ENCODE data around the gene HGS. TPM values are rescaled to one million over a fixed set of nuclear protein-coding genes. Genes with fewer than 3 reads are reported as not detected.

HGS gene
- total and polyA plus RNA-seq, 2 of the 8 experiments (the other 6 are each of a cell fraction or from before 2014, with no cell fraction given): 80.8 to 99.7 TPM

- H3K4me1 ChIP-seq (replicated peaks in 1 of 4; ENCODE audit: control insufficient read depth in 3 of 4, insufficient read depth in 4 of 4, low read length in 3 of 4): peaks cover 3 to 14% (median 7%) of the 10 kb centered on the region in 4 experiments; a peak in 6 of 7 replicates
- WGBS, 2 experiments (ENCODE audit: extremely low coverage in 1 of 2, insufficient coverage in 1 of 2, insufficient read length in 1 of 2, insufficient replicate concordance in 2 of 2, low coverage in 1 of 2, low lambda C conversion rate in 2 of 2, missing lambda C conversion rate in 1 of 2): 29% methylated on average over 16 of the region's 16 CpGs; no CpG with 5 or more reads in 1 of the 2 experiments
- peak overlapping the region; percentile 57 to 88 (median 76) for H3K4me3 ChIP-seq (ENCODE audit: extremely low read depth in 1 of 4, insufficient read depth in 2 of 4, low read depth in 3 of 4, low read length in 4 of 4)
- H3K14ac ChIP-seq (ENCODE audit: insufficient read length): no peak overlapping the region
- no peaks in the 10 kb centered on the region; a peak in 1 of 7 replicates for H3K27me3 ChIP-seq (replicated peaks in 1 of 4; ENCODE audit: control insufficient read depth in 3 of 4, extremely low read depth in 1 of 4, insufficient read depth in 3 of 4, low read length in 3 of 4)
- H2BK5ac ChIP-seq (ENCODE audit: low read depth, low read length): peak overlapping the region; percentile 52; the same call in 1 of the 2 replicates
- no peak overlapping the region for H2BK20ac ChIP-seq (ENCODE audit: low read length)
- no peak overlapping the region for H3K18ac ChIP-seq (ENCODE audit: extremely low read depth, low read length)
- peaks cover 12% of the 10 kb centered on the region for H3K23me2 ChIP-seq (ENCODE audit: low read depth, low read length)
- peak overlapping the region; percentile 76 to 88 for H3K4me2 ChIP-seq (ENCODE audit: insufficient read depth in 1 of 2, low read depth in 2 of 2, low read length in 2 of 2)
- peaks cover 15% of the 10 kb centered on the region for H3K79me1 ChIP-seq (ENCODE audit: low read depth, low read length)
- H3K4ac ChIP-seq (replicated peaks; ENCODE audit: insufficient read length, low read depth, low read length): no peak overlapping the region
- ChIA-PET CTCF (ENCODE audit: partially characterized antibody) (interaction anchor here (0.8 to 3.1 kb wide), 5 partner anchors 9 to 185 kb away, joined by 3 to 20 read pairs (median 7); no protein-coding TSS in a partner anchor), POLR2A (ENCODE audit: partially characterized antibody) (interaction anchor here (1.3 to 28.4 kb wide), 8 partner anchors 8 to 161 kb away, joined by 3 to 436 read pairs (median 10); partner anchors contain the start of genes CCDC137, MRPL12, OXLD1 and SLC25A10)
- H3K56ac ChIP-seq (replicated peaks; ENCODE audit: insufficient read length, low read depth, low read length): peak overlapping the region; percentile 56
- H2BK120ac ChIP-seq (replicated peaks; ENCODE audit: low read depth, low read length): no peak overlapping the region
- H3K79me2 ChIP-seq (ENCODE audit: control insufficient read depth in 1 of 2, insufficient read depth in 2 of 2, low read length in 2 of 2): peaks cover 4 to 39% of the 10 kb centered on the region in 2 experiments; a peak in 3 of 4 replicates
- H4K91ac ChIP-seq (replicated peaks; ENCODE audit: insufficient read length, low read length): no peak overlapping the region
- H3K23ac ChIP-seq (ENCODE audit: insufficient read length): no peak overlapping the region
- TF ChIP-seq, protein P1, sequence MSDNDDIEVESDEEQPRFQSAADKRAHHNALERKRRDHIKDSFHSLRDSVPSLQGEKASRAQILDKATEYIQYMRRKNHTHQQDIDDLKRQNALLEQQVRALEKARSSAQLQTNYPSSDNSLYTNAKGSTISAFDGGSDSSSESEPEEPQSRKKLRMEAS (IDR thresholded peaks at IDR 0.05): peak; percentile 93
- TF ChIP-seq E2F6 (IDR thresholded peaks at IDR 0.05) (peak; percentile 98), KDM1A (IDR thresholded peaks at IDR 0.05; ENCODE audit: borderline replicate concordance, low read length) (no peak)
- no peak overlapping the region for H4K5ac ChIP-seq (ENCODE audit: insufficient read length, low read depth, low read length)
- peak overlapping the region; percentile 46; the same call in 1 of the 2 replicates for H3K27ac ChIP-seq (ENCODE audit: low read depth, low read length)
- peaks cover 2 to 23% (median 17%) of the 10 kb centered on the region in 4 experiments; a peak in 6 of 8 replicates for H3K36me3 ChIP-seq (ENCODE audit: control insufficient read depth in 2 of 4, insufficient read depth in 4 of 4, low read length in 3 of 4)
- no peak for DNase-seq (ENCODE audit: low read depth in 1 of 2, low spot score in 2 of 2)
- peak overlapping the region; percentile 95; the same call in 1 of the 2 replicates for H2AK5ac ChIP-seq (ENCODE audit: low read depth, low read length)
- H2BK12ac ChIP-seq (ENCODE audit: low read depth, low read length): no peak overlapping the region
- 0 out of 2 replicates have a peak overlapping the region, but pooled peaks have one; percentile 61 for H2BK15ac ChIP-seq (ENCODE audit: low read length)
- FAIRE-seq: no peak
- peak overlapping the region; percentile 90 for H4K8ac ChIP-seq (ENCODE audit: extremely low read depth, insufficient read depth, low read length)
- H3K9ac ChIP-seq (replicated peaks in 1 of 4; ENCODE audit: extremely low read depth in 1 of 4, low read depth in 3 of 4, low read length in 3 of 4): peak overlapping the region in 3 of 4 experiments; percentile 65 to 72 (median 69); a peak in 5 of 7 replicates
- no peak overlapping the region for H2AFZ ChIP-seq (ENCODE audit: low read length)
- H3K9me3 ChIP-seq (ENCODE audit: insufficient read depth in 2 of 2, low read depth in 1 of 2, low read length in 1 of 2): no peaks in the 10 kb centered on the region
- peaks cover 0 to 32% of the 10 kb centered on the region in 2 experiments for H4K20me1 ChIP-seq (replicated peaks in 1 of 2; ENCODE audit: control insufficient read depth in 1 of 2, insufficient read depth in 2 of 2, low read length in 2 of 2)
Observed at GRCh38 chr17:81684442-81684911, 666 bp downstream of the HGS start.

Data from H1 (cell line).